ENCODE measurements around the gene SRPK3. TPM values are rescaled to one million over a fixed set of nuclear protein-coding genes. Genes with fewer than 3 reads are reported as not detected.
A peak's percentile ranks its signal among the peaks of the same experiment; 100 is the strongest.

Gene SRPK3
- total and polyA plus RNA-seq, 11 donors, result 8.8 to 49.7 (median 38.9) TPM

DNA sequence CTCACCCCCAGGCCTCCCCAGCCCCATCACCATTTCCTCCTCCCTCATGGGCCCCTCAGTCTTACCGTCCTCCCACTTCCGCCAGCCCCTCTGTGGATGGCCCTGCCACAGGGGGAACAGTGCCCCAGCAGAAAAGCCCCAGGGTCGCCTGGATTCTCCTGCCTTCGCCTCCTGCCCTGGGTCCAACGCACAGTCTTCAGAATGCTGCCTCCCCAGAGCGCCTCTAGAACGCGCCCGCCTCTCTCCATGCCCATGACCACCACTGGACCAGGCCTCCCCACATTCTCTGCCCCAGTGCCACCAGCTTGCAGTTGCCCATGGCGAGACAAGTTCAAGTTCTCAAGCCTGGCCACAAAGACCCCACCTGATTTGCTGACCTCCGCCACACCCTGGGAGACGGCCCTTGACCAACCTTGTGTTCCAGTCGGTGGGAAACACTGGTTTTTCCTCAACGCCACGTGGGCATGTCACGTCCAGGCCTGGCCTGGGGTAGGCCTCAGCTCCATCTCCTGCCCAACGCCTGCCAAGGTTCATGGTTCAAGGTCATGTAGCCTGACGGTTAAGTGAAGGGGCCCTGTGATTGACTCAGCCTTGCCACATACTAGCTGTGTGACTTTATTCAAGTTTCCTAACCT lies 17.4 kb upstream of the SRPK3 start:
- TF ChIP-seq POLR2A (IDR thresholded peaks at IDR 0.05), result no peak
- no peak for TF ChIP-seq CTCF (IDR thresholded peaks at IDR 0.05)
- Histone ChIP-seq H3K27me3 (peaks cover 0 to 4% (median 0%) of the 10 kb centered on the region in 9 donors), H3K36me3 (no peaks in the 10 kb centered on the region), H3K27ac (no peak overlapping the region), H3K4me3 (no peak overlapping the region), H3K4me1 (peaks cover 0 to 26% (median 5%) of the 10 kb centered on the region in 12 donors), H3K9me3 (no peaks in the 10 kb centered on the region)
- intact Hi-C loops (cut with DNase I), result loop anchor here in 7 of 10 donors (2.0 to 5.0 kb wide), 3 partner anchors 189 to 769 kb away; no protein-coding TSS in a partner anchor
- no peak for ATAC-seq
- peak in 2 of 5 donors; percentile 6 to 17 for DNase-seq
- WGBS, 4 donors, result 86 to 89% (median 87%) methylated on average over 18 of the region's 18 CpGs

GRCh38 chrX:153763989-153764755 lies 16.7 kb upstream of the SRPK3 start, which contains the start of gene PLXNB3:
PLXNB3 (plus strand) TSS chrX:153764249; CDS start chrX:153765536, 1,287 bp downstream.
- Histone ChIP-seq H3K27ac (peak within 1 kb of the TSS in 7 of 12 donors; percentile 9 to 81 (median 28)), H3K4me3 (peak within 1 kb of the TSS in 3 of 12 donors; percentile 3 to 21 (median 19)), H3K36me3 (no peaks in the 10 kb centered on the region), H3K27me3 (peaks cover 0 to 4% (median 0%) of the 10 kb centered on the region in 9 donors), H3K9me3 (no peaks in the 10 kb centered on the region), H3K4me1 (peaks cover 0 to 26% (median 5%) of the 10 kb centered on the region in 12 donors)
- 27 to 67% (median 38%) methylated on average over 12 to 26 of the region's 26 CpGs for WGBS, 4 donors
- intact Hi-C loops (cut with DNase I), result loop anchor here (1.0 to 5.0 kb wide), 6 partner anchors 183 to 768 kb away; no protein-coding TSS in a partner anchor
- ATAC-seq (peak; percentile 52 to 89 (median 81)), DNase-seq (peak; percentile 66 to 88 (median 75))
- TF ChIP-seq POLR2A (IDR thresholded peaks at IDR 0.05) (no peak), CTCF (IDR thresholded peaks at IDR 0.05) (peak; percentile 68 to 93 (median 78))

DNA sequence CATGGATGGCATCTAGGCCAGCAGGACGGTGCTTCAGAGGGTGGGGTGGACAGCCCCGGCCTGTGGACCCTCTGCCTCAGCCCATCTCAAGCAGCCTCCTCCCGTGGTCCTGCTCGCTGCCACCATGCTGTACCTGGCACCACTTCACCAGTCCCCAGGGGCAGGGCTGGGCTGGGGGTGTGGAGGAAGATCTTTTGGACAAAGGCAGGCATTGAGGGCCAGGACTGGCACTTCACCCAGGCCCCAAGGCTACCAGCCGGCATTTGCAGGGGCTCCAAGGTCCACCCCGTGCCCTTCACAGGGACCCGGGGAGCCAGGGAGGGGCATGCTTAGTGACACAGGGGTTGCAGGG lies 16.1 kb upstream of the SRPK3 start:
- intact Hi-C loops (cut with DNase I), result loop anchor here in 9 of 10 donors (1.0 to 5.0 kb wide), 5 partner anchors 183 to 768 kb away; no protein-coding TSS in a partner anchor
- Histone ChIP-seq H3K4me1 (peaks cover 0 to 26% (median 5%) of the 10 kb centered on the region in 12 donors), H3K36me3 (no peaks in the 10 kb centered on the region), H3K27ac (peak overlapping the region in 7 of 12 donors; percentile 9 to 81 (median 28)), H3K4me3 (no peak overlapping the region), H3K27me3 (peaks cover 0 to 4% (median 0%) of the 10 kb centered on the region in 9 donors), H3K9me3 (no peaks in the 10 kb centered on the region)
- ATAC-seq (no peak), DNase-seq (peak in 1 of 5 donors; percentile 23)
- 83 to 100% (median 89%) methylated on average over 2 to 7 of the region's 7 CpGs for WGBS, 4 donors
- TF ChIP-seq POLR2A (IDR thresholded peaks at IDR 0.05) (no peak), CTCF (IDR thresholded peaks at IDR 0.05) (no peak)
